ENCODE results near the gene DDX1. TPM values are rescaled to one million over a fixed set of nuclear protein-coding genes. Genes with fewer than 3 reads are reported as not detected.

The DDX1 gene
- total RNA-seq, 4 donors from 2014 or later: 23.8 to 93.1 (median 56.6) TPM

GRCh38 chr2:15663802-15664201 is 72.1 kb downstream of the DDX1 start:
- no peak overlapping the region for H3K27ac ChIP-seq
- no peak for TF ChIP-seq POLR2A (IDR thresholded peaks at IDR 0.05)
- no peak for TF ChIP-seq CTCF (IDR thresholded peaks at IDR 0.05)
- H3K27me3 ChIP-seq: no peaks in the 10 kb centered on the region
- no peaks in the 10 kb centered on the region for H3K36me3 ChIP-seq
- intact Hi-C loops (cut with DNase I; ENCODE audit: low total_unique reads): no loop called here
- H3K4me1 ChIP-seq: no peaks in the 10 kb centered on the region
- DNase-seq: no peak
- no peaks in the 10 kb centered on the region for H3K9me3 ChIP-seq
- no peak overlapping the region for H3K4me3 ChIP-seq

DNA sequence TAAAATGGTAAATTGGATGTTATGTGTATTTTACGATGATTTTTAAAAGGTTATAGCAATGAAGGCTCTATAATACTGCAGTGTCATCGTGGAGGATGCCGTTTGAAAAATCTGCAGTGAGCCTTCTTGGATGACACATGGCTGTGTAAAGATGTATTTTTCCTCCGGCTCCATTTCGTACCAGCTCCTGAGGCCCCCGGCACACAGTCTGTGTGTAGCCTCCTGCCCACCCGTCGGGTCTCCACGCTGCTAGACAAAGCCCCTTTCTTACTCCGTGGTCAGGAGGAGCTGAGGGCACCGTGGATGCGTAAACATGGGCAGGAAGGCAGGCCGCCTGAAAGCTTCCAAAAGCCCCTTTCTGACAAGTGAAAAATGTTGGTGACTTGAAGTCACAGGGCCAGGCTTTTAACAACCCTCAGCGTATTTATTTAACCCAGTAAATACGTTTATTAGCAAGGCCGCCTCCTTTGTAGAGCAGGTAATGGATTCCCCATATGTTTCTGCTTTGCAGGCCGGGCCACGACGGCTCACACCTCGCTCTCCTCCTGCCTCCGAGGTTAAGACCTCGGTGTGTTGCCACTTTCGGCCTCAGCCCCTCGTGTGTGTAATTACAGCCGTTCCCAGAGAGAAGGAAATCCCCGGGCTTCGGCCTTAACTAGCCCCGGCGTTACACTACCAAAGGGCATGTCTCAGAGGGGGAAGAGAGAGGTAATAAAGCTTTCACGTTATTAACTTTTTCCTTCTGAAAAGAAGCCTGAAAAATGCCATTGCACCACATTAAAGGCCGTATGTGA is 72.8 kb downstream of the DDX1 start:
- DNase-seq: no peak
- Histone ChIP-seq H3K4me1 (no peaks in the 10 kb centered on the region), H3K36me3 (no peaks in the 10 kb centered on the region), H3K27me3 (no peaks in the 10 kb centered on the region), H3K27ac (no peak overlapping the region), H3K9me3 (no peaks in the 10 kb centered on the region), H3K4me3 (no peak overlapping the region)
- TF ChIP-seq POLR2A (IDR thresholded peaks at IDR 0.05) (no peak), CTCF (IDR thresholded peaks at IDR 0.05) (no peak)
- intact Hi-C loops (cut with DNase I; ENCODE audit: low total_unique reads): no loop called here

DNA sequence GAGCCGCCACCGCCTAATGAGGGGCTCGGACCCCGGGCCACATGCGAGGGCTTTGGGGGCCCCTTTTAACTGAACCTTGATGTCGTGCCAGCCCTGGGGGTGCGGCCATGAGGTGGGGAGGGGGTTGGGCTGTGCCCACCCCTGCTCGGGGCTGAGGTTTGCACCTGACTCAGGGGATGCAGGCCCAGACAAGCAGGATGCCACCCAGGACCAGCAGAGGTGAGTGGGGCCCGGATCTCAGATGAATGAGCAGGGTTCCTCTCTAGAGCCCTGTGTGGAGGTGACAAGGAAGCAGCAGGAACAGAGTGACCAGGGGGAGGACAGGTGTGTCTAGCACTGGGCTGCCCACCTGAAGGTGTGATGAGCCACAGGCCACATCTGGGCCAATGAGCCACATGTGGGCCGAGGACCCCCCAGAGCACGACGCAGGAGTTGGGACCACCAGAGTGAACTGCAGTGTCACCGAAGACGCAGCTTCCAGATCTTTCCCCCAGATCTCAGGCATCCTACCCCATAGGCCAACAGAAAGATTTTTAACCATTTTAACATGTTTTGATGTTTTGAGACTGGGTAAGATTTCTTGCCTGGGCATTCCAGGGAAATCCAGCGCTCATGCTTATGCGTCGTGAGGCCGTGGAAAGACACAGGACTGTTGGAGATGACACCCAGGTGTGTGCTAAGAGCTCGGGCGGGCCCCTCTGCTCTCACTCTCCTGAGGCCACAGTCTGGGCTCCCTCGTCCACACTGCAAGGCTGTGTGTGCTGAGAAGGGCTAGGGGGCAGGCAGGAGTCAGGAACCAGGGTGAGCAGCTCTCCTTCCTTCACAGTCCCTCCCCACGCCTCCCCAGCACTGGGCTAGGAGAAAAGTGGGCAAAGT is 73.6 kb downstream of the DDX1 start:
- DNase-seq: no peak
- Histone ChIP-seq H3K27ac (no peak overlapping the region), H3K36me3 (no peaks in the 10 kb centered on the region)

GRCh38 chr2:15665943-15666460 is 74.3 kb downstream of the DDX1 start:
- TF ChIP-seq CTCF (IDR thresholded peaks at IDR 0.05) (no peak), POLR2A (IDR thresholded peaks at IDR 0.05) (no peak)
- no peak for DNase-seq
- Histone ChIP-seq H3K27ac (no peak overlapping the region), H3K36me3 (no peaks in the 10 kb centered on the region), H3K27me3 (no peaks in the 10 kb centered on the region), H3K9me3 (no peaks in the 10 kb centered on the region), H3K4me1 (no peaks in the 10 kb centered on the region), H3K4me3 (no peak overlapping the region)
- intact Hi-C loops (cut with DNase I; ENCODE audit: low total_unique reads): no loop called here

More for the DNA sequence above, 73.6 kb downstream of the DDX1 start:
- Histone ChIP-seq H3K4me3 (no peak overlapping the region), H3K9me3 (no peaks in the 10 kb centered on the region), H3K27me3 (no peaks in the 10 kb centered on the region), H3K4me1 (no peaks in the 10 kb centered on the region)
- intact Hi-C loops (cut with DNase I; ENCODE audit: low total_unique reads): no loop called here
- TF ChIP-seq CTCF (IDR thresholded peaks at IDR 0.05) (no peak), POLR2A (IDR thresholded peaks at IDR 0.05) (no peak)

Measured in uterus (tissue), 4 donors.